GM19395 (cell line): ENCODE measurements around the gene TOLLIP.

Experiments
- ATAC-seq: cut with Tn5 transposase; IDR thresholded peaks from one replicate; pipeline ENCODE4 v1.9.1; 2021; ENCODE audit warnings: mild to moderate bottlenecking, moderate library complexity; ENCODE audit not compliant: unreplicated experiment

The TOLLIP gene

GRCh38 chr11:1285316-1285744 lies 24.1 kb downstream of the TOLLIP start:
- ATAC-seq: no peak

- no peak for ATAC-seq
These were observed 25.5 kb downstream of the TOLLIP start for GRCh38 chr11:1283906-1284305.

- no peak for ATAC-seq
These were observed 26.3 kb downstream of the TOLLIP start for GRCh38 chr11:1283091-1283511.

- no peak for ATAC-seq
These were observed 27.5 kb downstream of the TOLLIP start for GRCh38 chr11:1281974-1282365.

GRCh38 chr11:1281326-1281973 lies 28.0 kb downstream of the TOLLIP start:
- no peak for ATAC-seq

GRCh38 chr11:1280116-1281035 lies 29.1 kb downstream of the TOLLIP start:
- no peak for ATAC-seq

GRCh38 chr11:1279674-1280055 lies 29.8 kb downstream of the TOLLIP start:
- ATAC-seq: no peak

- no peak for ATAC-seq
These were observed 30.4 kb downstream of the TOLLIP start for GRCh38 chr11:1278766-1279673.

- ATAC-seq: no peak
These were observed 31.4 kb downstream of the TOLLIP start for GRCh38 chr11:1277936-1278512.

GRCh38 chr11:1276866-1277615 lies 32.4 kb downstream of the TOLLIP start:
- ATAC-seq: no peak

GRCh38 chr11:1276041-1276790 lies 33.2 kb downstream of the TOLLIP start:
- no peak for ATAC-seq

GRCh38 chr11:1275021-1275420 lies 34.4 kb downstream of the TOLLIP start:
- no peak for ATAC-seq

GRCh38 chr11:1274501-1274900 lies 34.9 kb downstream of the TOLLIP start:
- ATAC-seq: no peak

- no peak for ATAC-seq
These were observed 36.9 kb downstream of the TOLLIP start for GRCh38 chr11:1272531-1272930.

- ATAC-seq: no peak
These were observed 37.5 kb downstream of the TOLLIP start for GRCh38 chr11:1271927-1272326.

GRCh38 chr11:1271406-1271805 lies 38.0 kb downstream of the TOLLIP start:
- no peak for ATAC-seq

- ATAC-seq: no peak
These were observed 38.4 kb downstream of the TOLLIP start for GRCh38 chr11:1271002-1271401.

GRCh38 chr11:1270476-1270875 lies 39.0 kb downstream of the TOLLIP start:
- no peak for ATAC-seq

GRCh38 chr11:1269957-1270356 lies 39.5 kb downstream of the TOLLIP start:
- no peak for ATAC-seq
